HEK293T (cell line): Measurements from ENCODE around the gene NUDT16.

Source experiments
- FOXA1 ChIP-seq: fragments of 450-650 bp; IDR thresholded peaks from 2 replicates; pipeline ENCODE4 v1.6.1; 2016; ENCODE audit warnings: mild to moderate bottlenecking
- FOXM1 ChIP-seq: fragments of 450-650 bp; IDR thresholded peaks from 2 replicates; pipeline ENCODE4 v1.6.1; 2017; ENCODE audit warnings: mild to moderate bottlenecking, borderline replicate concordance
- PKNOX1 ChIP-seq: fragments of 450-650 bp; IDR thresholded peaks from 2 replicates; pipeline ENCODE4 v1.6.1; 2016
- SP1 ChIP-seq: fragments of 450-650 bp; IDR thresholded peaks from 2 replicates; pipeline ENCODE4 v1.6.1; 2017
- SUZ12 ChIP-seq: fragments of 450-650 bp; IDR thresholded peaks from 2 replicates; pipeline ENCODE4 v1.6.1; 2016; ENCODE audit warnings: mild to moderate bottlenecking

- no peak for TF ChIP-seq FOXM1
- TF ChIP-seq SUZ12, result no peak
- no peak for TF ChIP-seq PKNOX1
- TF ChIP-seq SP1, result no peak
- no peak for TF ChIP-seq FOXA1
Measured at GRCh38 chr3:131387796-131388489, 6.4 kb downstream of the NUDT16 start.
